Measurements from ENCODE around the gene AHCTF1. TPM values are rescaled to one million over a fixed set of nuclear protein-coding genes. Genes with fewer than 3 reads are reported as not detected.

AHCTF1 gene
- total RNA-seq, 1 donor from 2014 or later: 20.8 TPM

DNA sequence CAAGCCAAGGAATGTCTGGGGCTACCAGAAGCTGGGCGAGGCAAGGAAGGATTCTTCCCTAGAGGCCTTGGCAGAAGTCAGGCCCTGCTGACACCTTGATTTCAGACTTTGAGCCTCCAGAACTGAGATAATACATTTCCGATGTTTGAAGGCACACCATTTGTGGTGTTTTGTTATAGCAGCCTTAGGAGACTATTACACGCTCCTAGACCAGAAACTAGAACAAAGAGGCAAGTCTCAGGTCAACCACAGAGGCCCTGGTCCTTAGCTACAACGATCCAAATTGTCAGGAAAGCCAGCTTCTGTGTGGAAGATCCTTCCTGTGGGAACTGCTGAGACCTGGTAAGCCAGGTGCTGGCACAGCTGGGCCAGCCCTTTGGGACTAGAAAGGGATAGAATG lies 19.7 kb upstream of the AHCTF1 start:
- intact Hi-C loops (cut with micrococcal nuclease): no loop called here
- Histone ChIP-seq H3K9me3 (replicated peaks) (no peaks in the 10 kb centered on the region), H3K4me1 (peaks cover 22% of the 10 kb centered on the region), H3K4me3 (no peak overlapping the region), H3K36me3 (no peaks in the 10 kb centered on the region), H3K27ac (replicated peaks) (no peak overlapping the region), H3K27me3 (ENCODE audit: low read depth) (no peaks in the 10 kb centered on the region)
- TF ChIP-seq, protein P1, sequence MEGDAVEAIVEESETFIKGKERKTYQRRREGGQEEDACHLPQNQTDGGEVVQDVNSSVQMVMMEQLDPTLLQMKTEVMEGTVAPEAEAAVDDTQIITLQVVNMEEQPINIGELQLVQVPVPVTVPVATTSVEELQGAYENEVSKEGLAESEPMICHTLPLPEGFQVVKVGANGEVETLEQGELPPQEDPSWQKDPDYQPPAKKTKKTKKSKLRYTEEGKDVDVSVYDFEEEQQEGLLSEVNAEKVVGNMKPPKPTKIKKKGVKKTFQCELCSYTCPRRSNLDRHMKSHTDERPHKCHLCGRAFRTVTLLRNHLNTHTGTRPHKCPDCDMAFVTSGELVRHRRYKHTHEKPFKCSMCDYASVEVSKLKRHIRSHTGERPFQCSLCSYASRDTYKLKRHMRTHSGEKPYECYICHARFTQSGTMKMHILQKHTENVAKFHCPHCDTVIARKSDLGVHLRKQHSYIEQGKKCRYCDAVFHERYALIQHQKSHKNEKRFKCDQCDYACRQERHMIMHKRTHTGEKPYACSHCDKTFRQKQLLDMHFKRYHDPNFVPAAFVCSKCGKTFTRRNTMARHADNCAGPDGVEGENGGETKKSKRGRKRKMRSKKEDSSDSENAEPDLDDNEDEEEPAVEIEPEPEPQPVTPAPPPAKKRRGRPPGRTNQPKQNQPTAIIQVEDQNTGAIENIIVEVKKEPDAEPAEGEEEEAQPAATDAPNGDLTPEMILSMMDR (IDR thresholded peaks at IDR 0.05; ENCODE audit: borderline replicate concordance): no peak
- DNase-seq: no peak

GRCh38 chr1:246949956-246950355 lies 18.2 kb upstream of the AHCTF1 start:
- no peak overlapping the region for H3K4me3 ChIP-seq
- no peak overlapping the region for H3K27ac ChIP-seq (replicated peaks)
- no peak for DNase-seq
- no peaks in the 10 kb centered on the region for H3K36me3 ChIP-seq
- intact Hi-C loops (cut with micrococcal nuclease): no loop called here
- H3K9me3 ChIP-seq (replicated peaks): no peaks in the 10 kb centered on the region
- no peaks in the 10 kb centered on the region for H3K27me3 ChIP-seq (ENCODE audit: low read depth)
- H3K4me1 ChIP-seq: peaks cover 22% of the 10 kb centered on the region
- TF ChIP-seq, protein P1 (IDR thresholded peaks at IDR 0.05; ENCODE audit: borderline replicate concordance): no peak

GRCh38 chr1:246947255-246947654 lies 15.5 kb upstream of the AHCTF1 start:
- Histone ChIP-seq H3K4me1 (peaks cover 22% of the 10 kb centered on the region), H3K36me3 (no peaks in the 10 kb centered on the region), H3K27me3 (ENCODE audit: low read depth) (no peaks in the 10 kb centered on the region), H3K27ac (replicated peaks) (peak overlapping the region; percentile 89), H3K4me3 (no peak overlapping the region), H3K9me3 (replicated peaks) (no peaks in the 10 kb centered on the region)
- intact Hi-C loops (cut with micrococcal nuclease): no loop called here
- peak; percentile 47 for DNase-seq
- TF ChIP-seq, protein P1 (IDR thresholded peaks at IDR 0.05; ENCODE audit: borderline replicate concordance): no peak

GRCh38 chr1:246946366-246946765 lies 14.6 kb upstream of the AHCTF1 start:
- DNase-seq: no peak
- Histone ChIP-seq H3K27me3 (ENCODE audit: low read depth) (no peaks in the 10 kb centered on the region), H3K9me3 (replicated peaks) (no peaks in the 10 kb centered on the region), H3K4me3 (no peak overlapping the region), H3K27ac (replicated peaks) (peak overlapping the region; percentile 89), H3K4me1 (peaks cover 22% of the 10 kb centered on the region), H3K36me3 (no peaks in the 10 kb centered on the region)
- TF ChIP-seq, protein P1 (IDR thresholded peaks at IDR 0.05; ENCODE audit: borderline replicate concordance): no peak
- intact Hi-C loops (cut with micrococcal nuclease): no loop called here

- Histone ChIP-seq H3K4me1 (peaks cover 22% of the 10 kb centered on the region), H3K36me3 (no peaks in the 10 kb centered on the region), H3K9me3 (replicated peaks) (no peaks in the 10 kb centered on the region), H3K27ac (replicated peaks) (no peak overlapping the region), H3K4me3 (no peak overlapping the region), H3K27me3 (ENCODE audit: low read depth) (no peaks in the 10 kb centered on the region)
- DNase-seq: no peak
- TF ChIP-seq, protein P1 (IDR thresholded peaks at IDR 0.05; ENCODE audit: borderline replicate concordance): no peak
- intact Hi-C loops (cut with micrococcal nuclease): no loop called here
Observed at GRCh38 chr1:246934765-246935164, 3.0 kb upstream of the AHCTF1 start.

- TF ChIP-seq, protein P1 (IDR thresholded peaks at IDR 0.05; ENCODE audit: borderline replicate concordance): no peak
- no peaks in the 10 kb centered on the region for H3K9me3 ChIP-seq (replicated peaks)
- no peak overlapping the region for H3K4me3 ChIP-seq
- H3K36me3 ChIP-seq: peaks cover 7% of the 10 kb centered on the region
- H3K4me1 ChIP-seq: peaks cover 31% of the 10 kb centered on the region
- intact Hi-C loops (cut with micrococcal nuclease): no loop called here
- no peak for DNase-seq
- H3K27me3 ChIP-seq (ENCODE audit: low read depth): no peaks in the 10 kb centered on the region
- H3K27ac ChIP-seq (replicated peaks): no peak overlapping the region
Observed at GRCh38 chr1:246933893-246934292, 2.1 kb upstream of the AHCTF1 start.

Measured in left ventricle myocardium inferior (tissue), 1 donor.